UCSD-AML1 (cell line): ENCODE results near the gene ZBTB7C.

Experiments used
- DNase-seq: peaks from one replicate; lab custom pipeline; 2025; ENCODE audit not compliant: unreplicated experiment; lab: John Stamatoyannopoulos, UW

Gene ZBTB7C

DNA sequence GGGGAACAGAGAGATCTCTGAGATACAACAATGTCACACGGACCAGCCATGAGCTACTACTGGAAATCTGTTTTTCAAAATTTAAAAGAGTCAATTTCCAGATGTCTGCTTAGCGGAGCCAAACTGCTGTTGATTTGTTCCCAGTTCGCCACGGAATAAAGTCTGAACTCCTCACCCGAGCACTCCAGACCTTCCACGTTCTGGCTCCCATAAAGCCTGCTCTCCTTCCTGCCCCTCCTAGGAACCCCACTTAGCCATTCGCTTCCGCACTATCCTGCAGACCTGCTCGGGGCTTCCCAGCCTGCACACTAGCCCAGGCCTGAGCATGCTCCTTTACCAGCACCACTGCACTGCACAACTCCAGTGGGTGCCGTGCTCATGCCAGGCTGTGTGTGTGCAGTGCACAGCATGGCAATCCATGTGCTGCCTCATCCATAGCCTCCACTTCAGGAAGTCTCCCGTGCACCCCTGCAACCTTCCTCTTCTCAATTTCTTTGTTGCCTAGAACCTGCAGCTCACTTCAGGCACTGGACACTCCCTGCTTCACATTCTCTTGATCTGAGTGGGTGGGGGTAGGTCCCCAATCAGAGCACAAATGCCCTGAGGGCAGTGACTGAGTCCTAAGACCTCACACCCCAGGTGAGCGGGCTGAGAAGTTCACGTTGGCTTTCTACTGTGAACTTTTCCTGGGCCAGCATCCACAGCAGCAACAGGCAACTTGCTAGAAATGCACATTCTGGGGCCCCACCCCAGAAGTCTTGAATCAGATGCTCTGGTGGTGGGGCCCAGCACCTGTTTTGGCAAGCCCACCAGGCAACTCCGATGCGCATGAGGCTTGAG lies 53.7 kb downstream of the ZBTB7C start:
- DNase-seq: no peak

DNA sequence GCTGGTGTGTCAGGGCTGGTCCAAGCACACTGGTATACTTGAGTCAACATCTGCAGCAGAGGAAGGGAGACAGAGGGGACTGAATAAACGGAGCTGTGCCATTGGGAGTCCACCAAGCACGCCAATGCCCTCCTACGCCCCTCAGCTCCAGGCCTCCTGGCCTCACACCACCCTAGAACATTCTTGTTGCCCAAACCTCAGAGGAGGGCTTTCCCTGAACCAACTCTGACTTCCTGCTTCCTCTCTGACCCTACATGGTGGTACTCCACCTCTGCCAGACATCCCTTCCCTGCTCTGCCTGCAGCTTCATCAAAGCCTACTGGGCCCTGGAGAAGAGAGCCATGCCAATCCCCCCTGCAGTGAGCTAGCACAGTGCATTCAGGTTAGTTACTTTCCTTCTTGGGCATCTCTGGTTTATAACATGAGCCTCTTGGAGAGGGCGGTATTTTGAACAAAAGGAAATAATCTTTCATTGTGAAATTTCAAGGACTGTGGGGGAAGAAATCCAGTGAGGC lies 54.4 kb downstream of the ZBTB7C start:
- no peak for DNase-seq

GRCh38 chr18:48352051-48352755 lies 57.0 kb downstream of the ZBTB7C start:
- no peak for DNase-seq

DNA sequence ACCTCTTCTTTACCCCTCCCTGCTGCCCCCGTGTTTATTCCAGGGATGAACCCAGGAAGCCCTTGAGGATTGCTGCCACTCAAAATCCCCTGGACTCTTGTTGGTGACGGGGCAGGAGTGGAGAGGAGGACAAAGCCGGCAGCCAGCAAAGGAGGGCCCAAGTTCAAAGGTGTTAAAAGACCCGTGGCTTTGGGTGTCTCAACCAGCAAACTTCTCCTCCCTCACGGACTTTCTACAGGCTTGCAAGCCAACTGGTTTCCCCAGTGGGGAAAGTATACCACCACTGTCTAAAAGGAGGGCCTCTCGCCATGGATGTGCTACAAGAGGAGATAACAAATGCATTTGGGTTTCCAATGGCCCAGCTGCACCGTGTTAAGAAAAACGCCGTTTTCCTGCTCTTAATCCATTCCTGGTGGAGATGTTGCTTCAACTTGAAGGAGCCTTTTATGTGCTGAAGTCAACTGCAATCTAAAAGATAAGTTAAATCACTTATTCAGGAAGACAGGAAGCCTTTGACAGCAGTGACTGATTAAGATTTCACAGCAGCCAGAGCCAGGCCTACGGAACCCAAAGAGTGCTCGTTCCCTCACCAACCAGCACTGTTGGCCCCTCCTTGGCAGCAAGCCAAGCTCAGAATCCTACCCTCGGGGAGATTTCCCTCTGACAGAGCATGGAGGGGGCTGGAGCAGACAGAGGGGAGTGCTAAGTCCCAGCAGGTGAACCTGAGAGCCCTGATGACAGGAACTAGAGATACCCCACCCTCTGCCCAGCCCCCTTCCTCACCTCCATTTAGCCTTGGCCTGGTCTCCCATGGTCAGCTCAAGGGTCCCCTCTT lies 57.8 kb downstream of the ZBTB7C start:
- DNase-seq: no peak

GRCh38 chr18:48348739-48349138 lies 60.4 kb downstream of the ZBTB7C start:
- no peak for DNase-seq

GRCh38 chr18:48347756-48348326 lies 61.3 kb downstream of the ZBTB7C start:
- DNase-seq: no peak

DNA sequence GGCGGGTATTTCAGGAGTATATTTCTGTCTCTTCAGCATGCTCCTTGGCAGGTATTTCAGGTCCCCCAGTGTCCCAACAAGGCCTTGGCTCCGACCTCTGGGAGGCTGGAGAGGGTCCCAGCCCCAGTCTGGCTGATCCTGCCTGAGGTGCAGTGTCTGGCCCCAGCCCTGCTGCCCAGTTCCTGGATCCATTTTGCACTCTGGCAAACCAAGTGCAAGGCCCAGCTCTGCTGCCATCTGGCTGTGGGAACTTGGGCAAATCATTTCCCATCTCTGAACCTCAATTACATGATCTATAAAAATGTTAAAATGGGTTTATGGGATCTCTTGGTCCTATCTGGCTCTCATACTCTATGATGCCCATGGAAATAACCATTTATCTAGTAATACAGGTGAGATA lies 63.6 kb downstream of the ZBTB7C start:
- DNase-seq: peak; percentile 28

- no peak for DNase-seq
Measured at GRCh38 chr18:48342581-48342980, 66.6 kb downstream of the ZBTB7C start.

DNA sequence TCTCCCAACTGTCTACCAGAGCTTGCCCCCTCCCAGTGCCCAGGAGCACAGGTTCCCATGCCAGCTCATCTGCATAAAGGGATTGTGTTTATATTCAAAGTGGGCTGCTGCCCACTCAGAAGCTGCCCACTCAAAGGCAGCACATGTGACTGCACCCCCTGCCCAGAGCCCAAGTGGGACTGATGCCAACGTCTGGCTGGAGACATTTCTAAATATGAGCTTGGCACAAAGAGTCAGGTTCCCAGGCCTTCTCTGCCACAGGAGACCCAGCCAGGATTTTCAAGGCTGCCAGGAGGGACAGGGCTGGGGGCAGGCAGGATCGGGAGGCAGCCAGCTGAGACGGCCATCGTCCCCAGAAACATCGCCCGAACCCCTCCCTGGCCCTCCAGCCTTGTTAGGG lies 67.1 kb downstream of the ZBTB7C start:
- no peak for DNase-seq

DNA sequence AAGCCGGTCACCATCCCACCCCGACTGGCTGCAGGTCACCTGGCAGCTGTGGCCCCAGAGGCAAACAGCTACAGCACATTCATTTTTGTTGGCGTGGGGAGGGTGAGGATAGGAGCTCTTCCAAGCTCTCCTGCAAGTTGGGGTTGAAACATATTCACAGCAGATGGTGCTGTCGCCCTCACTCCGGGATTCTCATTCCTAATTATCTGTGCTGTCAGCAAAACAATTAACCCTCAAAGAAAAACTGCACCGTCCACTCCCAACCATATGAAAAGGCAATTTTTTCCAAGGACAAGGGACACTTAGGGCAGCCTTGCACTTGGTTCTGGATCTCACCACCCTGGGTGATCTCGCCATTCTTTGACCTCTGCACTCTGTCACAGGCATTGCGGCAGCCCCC lies 68.6 kb downstream of the ZBTB7C start:
- no peak for DNase-seq

DNA sequence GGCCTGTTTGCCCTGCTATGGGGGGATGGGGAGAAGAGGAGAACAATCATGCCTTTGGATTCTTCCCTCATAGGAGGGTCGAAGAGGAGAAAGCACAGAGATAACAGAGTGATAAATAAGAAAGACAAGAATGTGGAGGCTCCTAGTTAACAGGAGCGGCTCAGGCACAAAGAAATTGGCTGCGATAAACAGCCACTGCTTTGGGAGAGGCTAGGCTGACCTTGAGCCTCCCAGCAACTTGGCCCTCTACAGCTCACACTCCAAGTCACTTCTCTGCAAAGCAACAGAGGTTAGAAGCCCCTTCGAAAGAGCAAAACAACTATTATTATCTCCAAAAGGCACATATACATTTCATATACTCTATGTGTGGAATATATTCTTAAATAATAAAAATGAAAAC lies 69.5 kb downstream of the ZBTB7C start:
- no peak for DNase-seq

GRCh38 chr18:48338915-48339314 lies 70.3 kb downstream of the ZBTB7C start:
- no peak for DNase-seq

GRCh38 chr18:48337053-48337452 lies 72.1 kb downstream of the ZBTB7C start:
- no peak for DNase-seq

DNA sequence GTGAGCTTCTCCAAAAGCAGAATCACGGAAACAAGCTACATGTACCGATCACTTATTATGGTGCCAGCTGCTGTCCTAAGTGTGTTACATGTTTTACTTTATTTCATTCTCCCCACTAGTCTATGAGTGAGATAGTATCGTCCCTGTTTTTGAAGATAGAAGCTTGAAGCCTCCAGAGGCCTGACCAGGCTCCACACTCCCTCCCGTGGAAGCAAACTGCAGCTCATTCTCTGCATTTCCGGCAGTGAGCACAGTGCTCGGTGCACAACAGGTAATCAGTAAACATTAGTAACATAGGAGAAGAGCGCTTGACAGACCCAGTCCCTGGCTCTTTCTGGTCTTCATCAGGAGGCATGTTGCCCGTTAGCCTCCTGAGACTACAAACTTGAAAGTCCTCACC lies 72.9 kb downstream of the ZBTB7C start:
- no peak for DNase-seq

DNA sequence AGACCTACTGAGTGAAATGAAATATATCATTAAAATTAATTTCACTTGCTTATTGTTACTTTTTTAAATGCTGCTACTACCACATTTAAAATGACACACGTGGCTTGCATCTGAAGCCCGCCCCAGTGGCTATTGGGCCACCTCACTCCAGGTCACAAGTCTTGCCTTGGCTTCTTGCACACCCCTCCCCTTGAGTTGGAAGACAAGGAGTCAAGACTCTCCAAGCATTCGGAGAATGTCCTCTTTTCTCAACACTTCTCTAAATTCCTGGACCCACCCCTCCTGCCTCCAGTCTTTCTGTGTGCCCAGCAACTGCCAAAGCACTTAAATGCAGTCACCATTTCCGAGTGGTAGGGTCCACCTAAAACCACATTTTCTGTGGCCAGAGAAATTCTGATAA lies 73.4 kb downstream of the ZBTB7C start:
- DNase-seq: no peak

GRCh38 chr18:48334845-48335244 lies 74.3 kb downstream of the ZBTB7C start:
- DNase-seq: no peak

- DNase-seq: no peak
Measured at GRCh38 chr18:48333563-48333962, 75.6 kb downstream of the ZBTB7C start.

GRCh38 chr18:48330016-48330991 lies 78.9 kb downstream of the ZBTB7C start:
- no peak for DNase-seq

DNA sequence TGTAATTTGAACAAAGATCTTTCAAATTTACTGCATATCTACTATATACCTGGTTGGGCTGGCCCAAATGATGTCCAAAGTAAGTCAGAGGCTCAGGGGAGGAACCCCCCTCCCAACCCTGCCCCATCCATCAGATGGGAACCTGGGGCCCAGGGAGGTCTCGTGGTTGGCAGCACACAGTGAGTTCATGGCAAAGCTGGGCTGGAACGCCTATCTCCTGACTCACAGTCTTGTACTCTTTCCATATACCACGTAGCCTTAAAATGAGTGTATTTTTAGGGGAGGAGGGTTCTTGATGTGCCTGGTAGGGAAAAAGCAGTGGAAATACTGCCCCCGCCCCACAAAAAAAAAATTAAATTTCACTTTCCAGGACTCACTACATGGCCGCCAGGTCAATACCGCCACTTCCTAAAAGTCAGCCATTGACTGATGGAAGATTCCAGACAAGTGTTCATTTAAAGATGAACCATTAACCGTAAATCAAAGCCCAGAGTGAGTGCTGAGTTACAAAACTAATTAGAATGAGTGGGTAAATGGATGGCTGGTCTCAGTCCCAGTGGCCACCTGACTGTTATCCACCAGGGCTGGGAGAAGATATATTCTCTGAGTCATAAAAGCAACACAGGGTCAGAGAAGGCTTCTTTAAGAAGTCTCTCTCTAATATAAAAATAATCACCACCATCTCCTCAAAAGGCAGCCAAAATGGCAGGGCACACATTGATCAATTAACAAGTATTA lies 80.5 kb downstream of the ZBTB7C start:
- no peak for DNase-seq
